Measurements from ENCODE around the gene SOX12. TPM values are rescaled to one million over a fixed set of nuclear protein-coding genes. Genes with fewer than 3 reads are reported as not detected.
"Not testable (repeated sequence)": the region's sequence is repeated elsewhere in the genome, so short reads cannot be mapped to it uniquely, and the experiment has no call there.

The SOX12 gene
- total RNA-seq, 2 donors from 2014 or later, result 3.9 to 5.4 TPM

- Histone ChIP-seq H3K27me3 (replicated peaks; ENCODE audit: insufficient read depth) (no peaks in the 10 kb centered on the region), H3K9me3 (no peaks in the 10 kb centered on the region), H3K36me3 (peaks cover 12% of the 10 kb centered on the region), H3K4me3 (no peak overlapping the region), H3K4me1 (ENCODE audit: control insufficient read depth in 1 of 2, low read depth in 2 of 2) (peaks cover 0 to 15% of the 10 kb centered on the region in 2 donors), H3K27ac (no peak overlapping the region)
- TF ChIP-seq, protein P1, sequence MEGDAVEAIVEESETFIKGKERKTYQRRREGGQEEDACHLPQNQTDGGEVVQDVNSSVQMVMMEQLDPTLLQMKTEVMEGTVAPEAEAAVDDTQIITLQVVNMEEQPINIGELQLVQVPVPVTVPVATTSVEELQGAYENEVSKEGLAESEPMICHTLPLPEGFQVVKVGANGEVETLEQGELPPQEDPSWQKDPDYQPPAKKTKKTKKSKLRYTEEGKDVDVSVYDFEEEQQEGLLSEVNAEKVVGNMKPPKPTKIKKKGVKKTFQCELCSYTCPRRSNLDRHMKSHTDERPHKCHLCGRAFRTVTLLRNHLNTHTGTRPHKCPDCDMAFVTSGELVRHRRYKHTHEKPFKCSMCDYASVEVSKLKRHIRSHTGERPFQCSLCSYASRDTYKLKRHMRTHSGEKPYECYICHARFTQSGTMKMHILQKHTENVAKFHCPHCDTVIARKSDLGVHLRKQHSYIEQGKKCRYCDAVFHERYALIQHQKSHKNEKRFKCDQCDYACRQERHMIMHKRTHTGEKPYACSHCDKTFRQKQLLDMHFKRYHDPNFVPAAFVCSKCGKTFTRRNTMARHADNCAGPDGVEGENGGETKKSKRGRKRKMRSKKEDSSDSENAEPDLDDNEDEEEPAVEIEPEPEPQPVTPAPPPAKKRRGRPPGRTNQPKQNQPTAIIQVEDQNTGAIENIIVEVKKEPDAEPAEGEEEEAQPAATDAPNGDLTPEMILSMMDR (IDR thresholded peaks at IDR 0.05), result no peak
- ATAC-seq (ENCODE audit: insufficient number of reproducible peaks, low FRiP score, low read depth), result no peak
- DNase-seq (ENCODE audit: low spot score), result no peak
These were observed 23.9 kb downstream of the SOX12 start for GRCh38 chr20:348972-349841.

GRCh38 chr20:353166-353565, 27.8 kb downstream of the SOX12 start:
- no peak for DNase-seq (ENCODE audit: low spot score)
- no peak for ATAC-seq (ENCODE audit: insufficient number of reproducible peaks, low FRiP score, low read depth)
- Histone ChIP-seq H3K36me3 (peaks cover 12% of the 10 kb centered on the region), H3K27ac (no peak overlapping the region), H3K27me3 (replicated peaks; ENCODE audit: insufficient read depth) (no peaks in the 10 kb centered on the region), H3K4me1 (ENCODE audit: control insufficient read depth in 1 of 2, low read depth in 2 of 2) (peaks cover 0 to 4% of the 10 kb centered on the region in 2 donors), H3K9me3 (no peaks in the 10 kb centered on the region), H3K4me3 (no peak overlapping the region)
- TF ChIP-seq, protein P1 (IDR thresholded peaks at IDR 0.05), result no peak

GRCh38 chr20:354298-354977, 29.1 kb downstream of the SOX12 start:
- H3K36me3 ChIP-seq, result peaks cover 9% of the 10 kb centered on the region
- H3K4me3 ChIP-seq, result no peak overlapping the region
- no peak overlapping the region for H3K27ac ChIP-seq
- H3K4me1 ChIP-seq (ENCODE audit: control insufficient read depth in 1 of 2, low read depth in 2 of 2), result no peaks in the 10 kb centered on the region
- ATAC-seq (ENCODE audit: insufficient number of reproducible peaks, low FRiP score, low read depth) (peak; percentile 40), DNase-seq (ENCODE audit: low spot score) (no peak)
- no peaks in the 10 kb centered on the region for H3K27me3 ChIP-seq (replicated peaks; ENCODE audit: insufficient read depth)
- H3K9me3 ChIP-seq, result no peaks in the 10 kb centered on the region
- TF ChIP-seq, protein P1 (IDR thresholded peaks at IDR 0.05), result peak; percentile 94

- H3K27ac ChIP-seq, result not testable (repeated sequence)
These were observed 30.8 kb downstream of the SOX12 start for GRCh38 chr20:356154-356553.

DNA sequence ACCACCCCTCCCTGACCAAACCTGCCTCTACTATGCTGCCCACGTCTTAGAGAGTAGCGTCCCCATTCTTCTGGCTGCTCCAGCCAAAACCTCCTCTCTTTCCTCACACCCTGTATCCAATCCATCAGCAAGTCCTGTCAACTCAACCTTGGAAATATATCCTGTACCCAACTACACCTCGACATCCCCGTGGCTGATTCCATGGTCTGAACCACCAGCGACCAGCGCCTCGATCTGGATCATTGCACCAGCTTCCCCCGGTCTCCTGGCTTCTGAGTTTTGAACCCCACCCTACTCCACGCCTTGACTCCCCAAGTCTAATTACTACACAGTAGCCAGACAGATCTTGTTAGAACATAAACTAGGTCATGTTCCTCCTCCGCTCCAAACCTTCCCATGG, 31.4 kb downstream of the SOX12 start:
- no peaks in the 10 kb centered on the region for H3K9me3 ChIP-seq
- no peaks in the 10 kb centered on the region for H3K4me1 ChIP-seq (ENCODE audit: control insufficient read depth in 1 of 2, low read depth in 2 of 2)
- no peaks in the 10 kb centered on the region for H3K27me3 ChIP-seq (replicated peaks; ENCODE audit: insufficient read depth)
- no peak for ATAC-seq (ENCODE audit: insufficient number of reproducible peaks, low FRiP score, low read depth)
- H3K27ac ChIP-seq, result no peak overlapping the region
- peaks cover 4% of the 10 kb centered on the region for H3K36me3 ChIP-seq
- no peak overlapping the region for H3K4me3 ChIP-seq
- TF ChIP-seq, protein P1 (IDR thresholded peaks at IDR 0.05), result no peak
- DNase-seq (ENCODE audit: low spot score), result no peak

More at GRCh38 chr20:356154-356553, 30.8 kb downstream of the SOX12 start:
- not testable (repeated sequence) for ATAC-seq (ENCODE audit: insufficient number of reproducible peaks, low FRiP score, low read depth); H3K4me1 ChIP-seq (ENCODE audit: control insufficient read depth in 1 of 2, low read depth in 2 of 2); H3K9me3 ChIP-seq; H3K4me3 ChIP-seq; DNase-seq (ENCODE audit: low spot score); H3K27me3 ChIP-seq (replicated peaks; ENCODE audit: insufficient read depth); H3K36me3 ChIP-seq
